GM23338 (cell line): Measurements from ENCODE around the gene PIGC. TPM values are rescaled to one million over a fixed set of nuclear protein-coding genes. Genes with fewer than 3 reads are reported as not detected.

Source experiments
- ATAC-seq: fragments of 200-7000 bp; cut with Tn5 transposase; 3 replicates; pipeline ENCODE4 v1.9.1; 2020
- DNase-seq: peaks from one replicate; pipeline ENCODE4 v3.0.0-alpha.2; 2015; ENCODE audit warnings: low spot score
- H2AFZ ChIP-seq: fragments of 200-600 bp; sonication (generic); 2 replicates; pipeline ENCODE4 v1.8.0; 2016; ENCODE audit warnings: antibody characterized with exemption, mild to moderate bottlenecking, moderate library complexity
- H3F3A ChIP-seq: fragments of 200-600 bp; sonication (generic); replicated peaks from 2 replicates; pipeline ENCODE4 v1.8.0; 2017; ENCODE audit warnings: antibody characterized with exemption, mixed run types, low read depth
- H3K27ac ChIP-seq: fragments of 200-600 bp; sonication (generic); 2 replicates; pipeline ENCODE4 v1.6.1; 2016; ENCODE audit warnings: low read depth
- H3K27me3 ChIP-seq: fragments of 200-600 bp; sonication (generic); 2 replicates; pipeline ENCODE4 v1.8.0; 2016; ENCODE audit warnings: mild to moderate bottlenecking, mixed run types, moderate library complexity; ENCODE audit not compliant: insufficient read depth
- H3K36me3 ChIP-seq: fragments of 200-600 bp; sonication (generic); 2 replicates; pipeline ENCODE4 v1.8.0; 2016; ENCODE audit warnings: mild to moderate bottlenecking; ENCODE audit not compliant: insufficient read depth
- H3K4me1 ChIP-seq: fragments of 200-600 bp; sonication (generic); 2 replicates; pipeline ENCODE4 v1.8.0; 2016; ENCODE audit warnings: mild to moderate bottlenecking, moderate library complexity; ENCODE audit not compliant: insufficient read depth
- H3K4me2 ChIP-seq: fragments of 200-600 bp; sonication (generic); 2 replicates; pipeline ENCODE4 v1.7.1; 2017; ENCODE audit warnings: mixed run types
- H3K4me3 ChIP-seq: fragments of 200-600 bp; sonication (generic); 2 replicates; pipeline ENCODE4 v1.6.1; 2016; ENCODE audit warnings: mixed run types
- H3K79me2 ChIP-seq: fragments of 200-600 bp; sonication (generic); replicated peaks from 2 replicates; pipeline ENCODE4 v1.8.0; 2017; ENCODE audit warnings: mild to moderate bottlenecking; ENCODE audit not compliant: insufficient read depth
- H3K9me2 ChIP-seq: fragments of 200-600 bp; sonication (generic); 2 replicates; pipeline ENCODE4 v1.8.0; 2017; ENCODE audit not compliant: insufficient read depth
- H4K20me1 ChIP-seq: fragments of 200-600 bp; sonication (generic); replicated peaks from 2 replicates; pipeline ENCODE4 v1.8.0; 2017; ENCODE audit warnings: mild to moderate bottlenecking; ENCODE audit not compliant: insufficient read depth
- H3K27ac Mint-ChIP-seq: 2 replicates; pipeline ENCODE4 v1.8.0; 2020; ENCODE audit warnings: inconsistent platforms, mild to moderate bottlenecking, moderate library complexity, mixed read lengths
- H3K27me3 Mint-ChIP-seq: 3 replicates; pipeline ENCODE4 v1.8.0; 2022; ENCODE audit warnings: low read depth, mild to moderate bottlenecking, moderate library complexity, mixed read lengths, inconsistent platforms; ENCODE audit not compliant: insufficient read depth, poor library complexity
- H3K36me3 Mint-ChIP-seq: 3 replicates; pipeline ENCODE4 v1.8.0; 2021; ENCODE audit warnings: low read depth, mild to moderate bottlenecking, inconsistent platforms, moderate library complexity, mixed read lengths
- H3K4me1 Mint-ChIP-seq: 3 replicates; pipeline ENCODE4 v1.8.0; 2020; ENCODE audit warnings: mild to moderate bottlenecking, inconsistent platforms, mixed read lengths
- H3K4me3 Mint-ChIP-seq: 3 replicates; pipeline ENCODE4 v1.8.0; 2021; ENCODE audit warnings: moderate library complexity, mild to moderate bottlenecking, inconsistent platforms, mixed read lengths
- H3K9me3 Mint-ChIP-seq: 3 replicates; pipeline ENCODE4 v1.8.0; 2020; ENCODE audit warnings: moderate library complexity, mild to moderate bottlenecking, inconsistent platforms, mixed read lengths
- CREB1 ChIP-seq: fragments of 250-450 bp; sonication (Bioruptor Pico); IDR thresholded peaks from 2 replicates; pipeline ENCODE4 v1.5.0; 2020; ENCODE audit warnings: low read depth, mild to moderate bottlenecking, moderate library complexity
- CTCF ChIP-seq, 2 experiments: fragments of 200-600 bp in 1 of 2; sonication (generic) in 1 of 2; conservative IDR thresholded peaks; 2 replicates each; pipeline versions ENCODE4 v1.5.1 to v1.6.1; 2016 to 2017; ENCODE audit warnings: antibody characterized with exemption in 2 of 2, low read depth in 2 of 2, mild to moderate bottlenecking in 2 of 2, moderate library complexity in 1 of 2
- EZH2 ChIP-seq: fragments of 200-600 bp; sonication (generic); IDR thresholded peaks from one replicate; pipeline ENCODE4 v1.8.0; 2017; ENCODE audit warnings: antibody characterized with exemption, mild to moderate bottlenecking, low read depth; ENCODE audit not compliant: unreplicated experiment
- EZH2phosphoT487 ChIP-seq: fragments of 200-600 bp; sonication (generic); IDR thresholded peaks from one replicate; pipeline ENCODE4 v1.8.1; 2018; ENCODE audit warnings: antibody characterized with exemption; ENCODE audit not compliant: unreplicated experiment
- JUNB ChIP-seq: IDR thresholded peaks from one replicate; pipeline ENCODE4 v1.6.1; 2016; ENCODE audit warnings: antibody characterized with exemption; ENCODE audit not compliant: unreplicated experiment
- NANOG ChIP-seq: IDR thresholded peaks from 2 replicates; pipeline ENCODE4 v1.6.1; 2016; ENCODE audit warnings: antibody characterized with exemption, borderline replicate concordance
- POLR2AphosphoS5 ChIP-seq: IDR thresholded peaks from 2 replicates; pipeline ENCODE4 v1.6.1; 2016; ENCODE audit warnings: antibody characterized with exemption, low read depth
- REST ChIP-seq: IDR thresholded peaks from one replicate; pipeline ENCODE4 v1.6.1; 2018; ENCODE audit warnings: antibody characterized with exemption; ENCODE audit not compliant: unreplicated experiment
- STAT1 ChIP-seq: IDR thresholded peaks from one replicate; pipeline ENCODE4 v1.6.1; 2016; ENCODE audit warnings: antibody characterized with exemption; ENCODE audit not compliant: unreplicated experiment
- ZNF331 ChIP-seq: fragments of 250-450 bp; sonication (Bioruptor Pico); IDR thresholded peaks from 2 replicates; pipeline ENCODE4 v1.5.0; 2020; ENCODE audit warnings: low read depth, mild to moderate bottlenecking, moderate library complexity
- ZNF462 ChIP-seq: fragments of 250-450 bp; sonication (Bioruptor Pico); IDR thresholded peaks from 2 replicates; pipeline ENCODE4 v1.5.0; 2020; ENCODE audit warnings: mild to moderate bottlenecking, moderate library complexity
- polyA plus RNA-seq: library from polyadenylated mRNA; unstranded; fragments of >200 nt; fragmentation: Nextera tagmentation; extraction: Ambion mirVana; gene quantifications from 2 replicates; pipeline ENCODE4 v1.2.1, GENCODE V29; 2016
- total RNA-seq: library from RNA; depleted of rRNA; stranded (reverse); fragments of >200 nt; shearing (Covaris generic); gene quantifications from 2 replicates; pipeline ENCODE4 v1.2.3, GENCODE V29; 2014

PIGC gene
- total and polyA plus RNA-seq, 2 experiments from 2014 or later: 22.5 to 28.1 TPM

- Histone ChIP-seq H3K4me2 (no peak overlapping the region), H3F3A (no peaks in the 10 kb centered on the region), H3K27me3 (no peaks in the 10 kb centered on the region), H3K27ac (no peak overlapping the region), H4K20me1 (no peaks in the 10 kb centered on the region), H3K4me3 (no peak overlapping the region), H2AFZ (no peak overlapping the region), H3K36me3 (no peaks in the 10 kb centered on the region), H3K79me2 (no peaks in the 10 kb centered on the region), H3K9me2 (no peaks in the 10 kb centered on the region), H3K4me1 (no peaks in the 10 kb centered on the region)
- Mint-ChIP-seq H3K9me3 (no peaks in the 10 kb centered on the region), H3K4me1 (no peaks in the 10 kb centered on the region; the same call in 2 of the 3 replicates), H3K27ac (no peak overlapping the region), H3K27me3 (no peaks in the 10 kb centered on the region), H3K36me3 (no peaks in the 10 kb centered on the region), H3K4me3 (no peak overlapping the region)
- TF ChIP-seq JUNB (no peak), NANOG (no peak), ZNF331 (CRISPR knock-in tag) (no peak), STAT1 (no peak), POLR2AphosphoS5 (no peak), REST (no peak), EZH2phosphoT487 (no peak), CREB1 (no peak), EZH2 (no peak), CTCF (conservative IDR thresholded peaks at IDR 0.05; ENCODE audit: low read depth in 2 of 2) (no peak), ZNF462 (CRISPR knock-in tag) (no peak)
- no peak for DNase-seq
- ATAC-seq: no peak
Measured at GRCh38 chr1:172472495-172472894, 28.6 kb upstream of the PIGC start.
